H1 (cell line): ENCODE results near the gene TNRC6B. TPM values are rescaled to one million over a fixed set of nuclear protein-coding genes. Genes with fewer than 3 reads are reported as not detected.
A peak's percentile ranks its signal among the peaks of the same experiment; 100 is the strongest.

Experiments
- CTCF ChIA-PET: fragments of 300-600 bp; sonication (Branson Sonifier 250); formaldehyde crosslinking; loops from one replicate; lab custom pipeline; 2021; ENCODE audit not compliant: partially characterized antibody; lab: Charles Lee
- POLR2A ChIA-PET: fragments of 300-600 bp; sonication (Branson Sonifier 250); formaldehyde crosslinking; loops from one replicate; lab custom pipeline; 2021; ENCODE audit warnings: inconsistent platforms; ENCODE audit not compliant: partially characterized antibody; lab: Charles Lee
- DNase-seq, 2 experiments: peaks; one replicate each; pipeline versions ENCODE4 v3.0.0 to v3.0.0-alpha.2; 2010 to 2022; ENCODE audit warnings: low spot score in 2 of 2, low read depth in 1 of 2, mixed read lengths in 1 of 2
- FAIRE-seq: peaks from 2 replicates; lab custom pipeline; 2011; peaks lifted over from hg19 to GRCh38; lab: Jason Lieb, UNC
- H2AFZ ChIP-seq: 2 replicates; pipeline ENCODE4 v1.8.1; 2012; ENCODE audit warnings: low read length, inconsistent platforms
- H2AK5ac ChIP-seq: 2 replicates; pipeline ENCODE4 v1.6.1; 2013; ENCODE audit warnings: low read depth, low read length
- H2BK120ac ChIP-seq: replicated peaks from 2 replicates; pipeline ENCODE3; 2013; ENCODE audit warnings: low read depth, low read length, inconsistent platforms
- H2BK12ac ChIP-seq: 2 replicates; pipeline ENCODE4 v1.6.1; 2013; ENCODE audit warnings: low read depth, low read length
- H2BK15ac ChIP-seq: 2 replicates; pipeline ENCODE4 v1.6.1; 2013; ENCODE audit warnings: low read length
- H2BK20ac ChIP-seq: 2 replicates; pipeline ENCODE4 v1.6.1; 2013; ENCODE audit warnings: low read length
- H2BK5ac ChIP-seq: 2 replicates; pipeline ENCODE4 v1.6.1; 2013; ENCODE audit warnings: low read depth, low read length
- H3K14ac ChIP-seq: 2 replicates; pipeline ENCODE4 v1.6.1; 2013; ENCODE audit warnings: inconsistent platforms; ENCODE audit not compliant: insufficient read length
- H3K18ac ChIP-seq: 2 replicates; pipeline ENCODE4 v1.6.1; 2013; ENCODE audit warnings: low read length; ENCODE audit errors: extremely low read depth
- H3K23ac ChIP-seq: 2 replicates; pipeline ENCODE4 v1.6.1; 2013; ENCODE audit warnings: inconsistent platforms; ENCODE audit not compliant: insufficient read length
- H3K23me2 ChIP-seq: 2 replicates; pipeline ENCODE4 v1.6.1; 2013; ENCODE audit warnings: low read depth, low read length
- H3K27ac ChIP-seq: 2 replicates; pipeline ENCODE4 v1.6.1; 2011; ENCODE audit warnings: low read depth, low read length, inconsistent platforms
- H3K27me3 ChIP-seq, 4 experiments: replicated peaks in 1 of 4; 1 replicate in 1 of 4; 2 replicates in 3 of 4; pipeline versions ENCODE4 v1.6.1 to v1.8.1; 2011 to 2013; ENCODE audit warnings: low read length in 3 of 4, mild to moderate bottlenecking in 3 of 4, inconsistent platforms in 2 of 4, mixed read lengths in 2 of 4, moderate library complexity in 1 of 4; ENCODE audit not compliant: control insufficient read depth in 3 of 4, insufficient read depth in 3 of 4; ENCODE audit errors: extremely low read depth in 1 of 4
- H3K36me3 ChIP-seq, 4 experiments: 2 replicates each; pipeline versions ENCODE4 v1.6.1 to v1.8.1; 2011 to 2013; ENCODE audit warnings: mild to moderate bottlenecking in 4 of 4, low read length in 3 of 4, moderate library complexity in 2 of 4, control low read depth in 1 of 4, inconsistent platforms in 1 of 4; ENCODE audit not compliant: insufficient read depth in 4 of 4, control insufficient read depth in 2 of 4
- H3K4ac ChIP-seq: replicated peaks from 2 replicates; pipeline ENCODE3; 2013; ENCODE audit warnings: low read length, low read depth, mixed read lengths, inconsistent platforms; ENCODE audit not compliant: insufficient read length
- H3K4me1 ChIP-seq, 4 experiments: replicated peaks in 1 of 4; 1 replicate in 1 of 4; 2 replicates in 3 of 4; pipeline versions ENCODE4 v1.6.1 to v1.8.1; 2011 to 2013; ENCODE audit warnings: low read length in 3 of 4, inconsistent platforms in 2 of 4, mixed read lengths in 1 of 4; ENCODE audit not compliant: insufficient read depth in 4 of 4, control insufficient read depth in 3 of 4
- H3K4me2 ChIP-seq, 2 experiments: 2 replicates each; pipeline versions ENCODE4 v1.6.1 to v1.8.1; 2011 to 2013; ENCODE audit warnings: low read depth in 2 of 2, low read length in 2 of 2, control low read depth in 1 of 2, inconsistent platforms in 1 of 2, mild to moderate bottlenecking in 1 of 2; ENCODE audit not compliant: insufficient read depth in 1 of 2
- H3K4me3 ChIP-seq, 4 experiments: fragments of 200-600, 300-600 bp in 1 of 4; sonication (generic), shearing (Covaris generic), sonication (Bioruptor Twin) in 1 of 4; 2 replicates each; pipeline versions ENCODE4 v1.5.1 to v1.8.1; 2011 to 2016; ENCODE audit warnings: low read length in 4 of 4, low read depth in 3 of 4, control low read depth in 2 of 4, inconsistent platforms in 2 of 4, mild to moderate bottlenecking in 2 of 4, mixed read lengths in 1 of 4, moderate library complexity in 1 of 4; ENCODE audit not compliant: insufficient read depth in 2 of 4; ENCODE audit errors: extremely low read depth in 1 of 4
- H3K56ac ChIP-seq: replicated peaks from 2 replicates; pipeline ENCODE3; 2013; ENCODE audit warnings: low read depth, mild to moderate bottlenecking, mixed read lengths, low read length, inconsistent platforms; ENCODE audit not compliant: insufficient read length
- H3K79me1 ChIP-seq: 2 replicates; pipeline ENCODE4 v1.6.1; 2013; ENCODE audit warnings: low read depth, low read length, control low read depth
- H3K79me2 ChIP-seq, 2 experiments: 2 replicates each; pipeline versions ENCODE4 v1.6.1 to v1.8.1; 2012 to 2013; ENCODE audit warnings: low read length in 2 of 2, mild to moderate bottlenecking in 2 of 2, inconsistent platforms in 1 of 2; ENCODE audit not compliant: insufficient read depth in 2 of 2, control insufficient read depth in 1 of 2
- H3K9ac ChIP-seq, 4 experiments: replicated peaks in 1 of 4; 1 replicate in 1 of 4; 2 replicates in 3 of 4; pipeline versions ENCODE4 v1.6.1 to v1.8.1; 2011 to 2013; ENCODE audit warnings: low read depth in 3 of 4, low read length in 3 of 4, control low read depth in 2 of 4, mild to moderate bottlenecking in 2 of 4, moderate library complexity in 2 of 4, inconsistent platforms in 1 of 4; ENCODE audit errors: extremely low read depth in 1 of 4
- H3K9me3 ChIP-seq, 2 experiments: 2 replicates each; pipeline versions ENCODE4 v1.6.1 to v1.8.1; 2012 to 2013; ENCODE audit warnings: mild to moderate bottlenecking in 2 of 2, moderate library complexity in 2 of 2, control low read depth in 1 of 2, inconsistent platforms in 1 of 2, low read depth in 1 of 2, low read length in 1 of 2, mixed read lengths in 1 of 2; ENCODE audit not compliant: insufficient read depth in 2 of 2
- H4K20me1 ChIP-seq, 2 experiments: replicated peaks in 1 of 2; 2 replicates each; pipeline versions ENCODE3 to v1.8.1; 2011 to 2013; ENCODE audit warnings: inconsistent platforms in 2 of 2, low read length in 2 of 2, mild to moderate bottlenecking in 1 of 2; ENCODE audit not compliant: insufficient read depth in 2 of 2, control insufficient read depth in 1 of 2
- H4K5ac ChIP-seq: 2 replicates; pipeline ENCODE4 v1.6.1; 2013; ENCODE audit warnings: low read length, low read depth, mixed read lengths, inconsistent platforms; ENCODE audit not compliant: insufficient read length
- H4K8ac ChIP-seq: 2 replicates; pipeline ENCODE4 v1.8.0; 2013; ENCODE audit warnings: mild to moderate bottlenecking, moderate library complexity, low read length, inconsistent platforms; ENCODE audit not compliant: insufficient read depth; ENCODE audit errors: extremely low read depth
- H4K91ac ChIP-seq: replicated peaks from 2 replicates; pipeline ENCODE3; 2013; ENCODE audit warnings: low read length, mixed read lengths, inconsistent platforms; ENCODE audit not compliant: insufficient read length
- CREB1 ChIP-seq: IDR thresholded peaks from 2 replicates; pipeline ENCODE4 v1.6.1; 2012; ENCODE audit warnings: inconsistent platforms
- CTCF ChIP-seq, 3 experiments: IDR thresholded peaks; 1 replicate in 2 of 3; 2 replicates in 1 of 3; pipeline versions ENCODE4 v1.5.1 to v1.6.1; 2011; ENCODE audit warnings: low read length in 3 of 3, mild to moderate bottlenecking in 3 of 3, inconsistent platforms in 2 of 3, low read depth in 1 of 3, moderate library complexity in 1 of 3; ENCODE audit not compliant: insufficient read depth in 1 of 3; ENCODE audit errors: control extremely low read depth in 1 of 3
- NANOG ChIP-seq: IDR thresholded peaks from 2 replicates; pipeline ENCODE4 v1.6.1; 2011; ENCODE audit warnings: low read length, low read depth, mild to moderate bottlenecking, inconsistent platforms; ENCODE audit not compliant: insufficient read depth, poor library complexity, severe bottlenecking
- WGBS, 2 experiments: shearing (Covaris generic) in 1 of 2; methylation state at CpG; one replicate each; pipeline versions ENCODE4 v1.1.6 to v1.1.7; 2013 to 2015; ENCODE audit warnings: low lambda C conversion rate in 2 of 2, mixed read lengths in 2 of 2, inconsistent platforms in 1 of 2, low coverage in 1 of 2, missing lambda C conversion rate in 1 of 2; ENCODE audit not compliant: insufficient replicate concordance in 2 of 2, insufficient coverage in 1 of 2, insufficient read length in 1 of 2; ENCODE audit errors: extremely low coverage in 1 of 2, missing lambda C conversion rate in 1 of 2; 5-methylcytosine and 5-hydroxymethylcytosine counted together
- polyA plus RNA-seq, 7 experiments: library from polyadenylated mRNA; depleted of rRNA in 3 of 7; stranded (reverse) in 5 of 7; unstranded in 2 of 7; fragments of >200 nt in 5 of 7; fragments of 200-250 nt in 2 of 7; gene quantifications; 1 replicate in 5 of 7; 2 replicates in 1 of 7; 4 replicates in 1 of 7; pipeline versions ENCODE4 v1.2.1 to v1.2.3, GENCODE V29; 2011 to 2013; ENCODE audit warnings: missing spikeins in 2 of 7, mixed read lengths in 2 of 7
- total RNA-seq: library from RNA; stranded (reverse); fragmentation: NEBNext Ultra II Directional; extraction: Animal tissue kit (Norgen Biotek cat#: 25700); gene quantifications from 2 replicates; pipeline ENCODE4 v1.2.1, GENCODE V29; 2021

TNRC6B gene
- total and polyA plus RNA-seq, 2 of the 8 experiments (the other 6 are each of a cell fraction or from before 2014, with no cell fraction given) = 12.5 to 48.9 TPM

- Histone ChIP-seq H3K18ac (peak overlapping the region; percentile 62), H3K9me3 (no peaks in the 10 kb centered on the region), H2BK15ac (no peak overlapping the region), H4K5ac (no peak overlapping the region), H3K4me1 (peaks cover 18 to 38% (median 34%) of the 10 kb centered on the region in 4 experiments), H2AK5ac (0 out of 2 replicates have a peak overlapping the region, but pooled peaks have one; percentile 43), H2AFZ (no peak overlapping the region), H3K4ac (no peak overlapping the region), H4K91ac (no peak overlapping the region)
- no peak for FAIRE-seq
- POLR2A ChIA-PET = interaction anchor here (1.1 to 6.9 kb wide), 6 partner anchors 9 to 34 kb away, joined by 3 to 33 read pairs (median 5); partner anchors contain the start of gene TNRC6B
- WGBS, 2 experiments = 91% methylated on average over 12 of the region's 12 CpGs; no CpG with 5 or more reads in 1 of the 2 experiments
- no peak for TF ChIP-seq CTCF (IDR thresholded peaks at IDR 0.05; ENCODE audit: control extremely low read depth in 1 of 3, insufficient read depth in 1 of 3, low read depth in 1 of 3, low read length in 3 of 3)
- no peak for TF ChIP-seq CREB1
- TF ChIP-seq NANOG = no peak
- TF ChIP-seq, all 59 proteins: peak for 0
- no peak for DNase-seq
- H3K14ac ChIP-seq = no peak overlapping the region
- CTCF ChIA-PET = interaction anchor here (1.0 kb wide), 1 partner anchor 17 kb away, joined by 4 read pairs; no protein-coding TSS in a partner anchor
- peak overlapping the region; percentile 29; the same call in 1 of the 2 replicates for H2BK5ac ChIP-seq
- no peak overlapping the region for H3K9ac ChIP-seq
- peak overlapping the region in 1 of 2 experiments; percentile 15; a peak in 1 of 4 replicates for H3K4me2 ChIP-seq
- H3K27ac ChIP-seq = no peak overlapping the region
- H3K27me3 ChIP-seq = no peaks in the 10 kb centered on the region
- no peaks in the 10 kb centered on the region for H3K36me3 ChIP-seq
- peaks cover 12% of the 10 kb centered on the region; the same call in 1 of the 2 replicates for H3K79me1 ChIP-seq
- H3K79me2 ChIP-seq = peaks cover 23 to 87% of the 10 kb centered on the region in 2 experiments
- H3K4me3 ChIP-seq = no peak overlapping the region
- no peaks in the 10 kb centered on the region for H3K23me2 ChIP-seq
- H4K8ac ChIP-seq = no peak overlapping the region
- no peak overlapping the region for H3K23ac ChIP-seq
- no peak overlapping the region for H3K56ac ChIP-seq
- peaks cover 10 to 13% of the 10 kb centered on the region in 2 experiments for H4K20me1 ChIP-seq
- H2BK12ac ChIP-seq = no peak overlapping the region
- no peak overlapping the region for H2BK120ac ChIP-seq
- no peak overlapping the region for H2BK20ac ChIP-seq
Measured at GRCh38 chr22:40211476-40212054, 33.8 kb downstream of the TNRC6B start.
